ENCODE measurements around the gene ECHDC1. TPM values are rescaled to one million over a fixed set of nuclear protein-coding genes. Genes with fewer than 3 reads are reported as not detected.
"Not testable (repeated sequence)": the region's sequence is repeated elsewhere in the genome, so short reads cannot be mapped to it uniquely, and the experiment has no call there.

The ECHDC1 gene
- total and polyA plus RNA-seq, 2 experiments from 2014 or later, result 60.7 to 96.1 TPM

DNA sequence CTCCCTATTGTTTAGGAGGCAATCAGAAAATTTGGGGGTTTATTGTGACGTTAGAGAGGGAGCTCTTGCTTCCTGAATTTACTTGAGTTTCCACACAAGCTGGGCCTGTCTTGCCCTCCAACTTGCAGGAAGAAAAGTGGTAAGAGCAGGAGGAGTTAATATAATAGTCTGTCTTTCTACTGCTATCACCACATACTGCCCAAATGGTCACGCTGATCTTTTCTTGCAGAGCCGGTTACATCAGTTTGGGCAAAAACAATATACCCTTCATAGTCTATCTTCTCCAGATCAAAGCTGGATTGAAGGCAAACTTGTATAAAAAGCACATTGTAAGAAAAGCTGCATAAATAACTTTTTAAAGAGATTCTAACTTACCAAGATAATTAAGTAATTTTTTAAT lies 46.3 kb upstream of the ECHDC1 start:
- Histone ChIP-seq H3K79me2 (no peaks in the 10 kb centered on the region), H2AFZ (no peak overlapping the region), H3K27ac (no peak overlapping the region), H3K9me3 (ENCODE audit: low read depth) (no peaks in the 10 kb centered on the region), H3K36me3 (replicated peaks; ENCODE audit: insufficient read depth, low read depth) (no peaks in the 10 kb centered on the region), H3K4me3 (no peak overlapping the region), H4K20me1 (ENCODE audit: insufficient read depth, poor library complexity, severe bottlenecking) (no peaks in the 10 kb centered on the region), H3K9me2 (replicated peaks; ENCODE audit: insufficient read depth) (no peaks in the 10 kb centered on the region), H3K4me2 (no peak overlapping the region), H3K4me1 (ENCODE audit: insufficient read depth) (no peaks in the 10 kb centered on the region), H3K27me3 (no peaks in the 10 kb centered on the region)
- no peak for DNase-seq (ENCODE audit: low spot score)
- TF ChIP-seq EZH2phosphoT487 (IDR thresholded peaks at IDR 0.05; ENCODE audit: low read depth, severe bottlenecking, unreplicated experiment) (no peak), EZH2 (IDR thresholded peaks at IDR 0.05; ENCODE audit: borderline replicate concordance) (no peak), CTCF (IDR thresholded peaks at IDR 0.05; ENCODE audit: poor library complexity) (no peak)
- 81% methylated on average over 3 of the region's 3 CpGs for WGBS (ENCODE audit: low lambda C conversion rate, missing lambda C conversion rate)

- H4K20me1 ChIP-seq (ENCODE audit: insufficient read depth, poor library complexity, severe bottlenecking), result no peaks in the 10 kb centered on the region
- H3K36me3 ChIP-seq (replicated peaks; ENCODE audit: insufficient read depth, low read depth), result no peaks in the 10 kb centered on the region
- H3K4me2 ChIP-seq, result no peak overlapping the region
- H3K4me1 ChIP-seq (ENCODE audit: insufficient read depth), result no peaks in the 10 kb centered on the region
- no peaks in the 10 kb centered on the region for H3K79me2 ChIP-seq
- no peak for DNase-seq (ENCODE audit: low spot score)
- no peaks in the 10 kb centered on the region for H3K9me2 ChIP-seq (replicated peaks; ENCODE audit: insufficient read depth)
- no peaks in the 10 kb centered on the region for H3K9me3 ChIP-seq (ENCODE audit: low read depth)
- H3K4me3 ChIP-seq, result no peak overlapping the region
- WGBS (ENCODE audit: low lambda C conversion rate, missing lambda C conversion rate), result 79% methylated on average over 3 of the region's 3 CpGs
- H3K27me3 ChIP-seq, result no peaks in the 10 kb centered on the region
- H2AFZ ChIP-seq, result no peak overlapping the region
- TF ChIP-seq EZH2 (IDR thresholded peaks at IDR 0.05; ENCODE audit: borderline replicate concordance), result no peak
- TF ChIP-seq CTCF (IDR thresholded peaks at IDR 0.05; ENCODE audit: poor library complexity), result no peak
- TF ChIP-seq EZH2phosphoT487 (IDR thresholded peaks at IDR 0.05; ENCODE audit: low read depth, severe bottlenecking, unreplicated experiment), result no peak
- no peak overlapping the region for H3K27ac ChIP-seq
These were observed 42.4 kb upstream of the ECHDC1 start for GRCh38 chr6:127385668-127386430.

DNA sequence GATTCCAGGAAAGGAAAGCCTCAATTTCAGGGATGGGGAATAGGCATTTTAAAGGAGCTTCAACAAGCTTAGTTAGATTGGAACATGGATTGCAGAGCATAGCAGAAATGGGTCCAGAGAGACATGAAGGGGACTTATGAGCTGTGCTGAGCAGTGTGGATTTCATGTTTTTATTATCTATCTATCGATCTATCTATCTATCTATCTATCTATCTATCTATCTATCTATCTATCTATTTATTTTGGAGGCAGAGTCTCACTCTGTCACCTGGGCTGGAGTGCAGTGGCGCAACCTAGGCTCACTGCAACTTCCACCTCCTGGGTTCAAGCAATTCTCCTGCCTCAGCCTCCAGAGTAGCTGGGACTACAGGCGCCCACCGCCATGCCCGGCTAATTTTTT lies 41.4 kb upstream of the ECHDC1 start:
- H3K27ac ChIP-seq; H3K36me3 ChIP-seq (replicated peaks; ENCODE audit: insufficient read depth, low read depth); H3K27me3 ChIP-seq; H3K9me3 ChIP-seq (ENCODE audit: low read depth); H3K4me3 ChIP-seq; H3K9me2 ChIP-seq (replicated peaks; ENCODE audit: insufficient read depth); H3K79me2 ChIP-seq; H2AFZ ChIP-seq; H3K4me1 ChIP-seq (ENCODE audit: insufficient read depth); H3K4me2 ChIP-seq; DNase-seq (ENCODE audit: low spot score); H4K20me1 ChIP-seq (ENCODE audit: insufficient read depth, poor library complexity, severe bottlenecking): not testable (repeated sequence)
- WGBS (ENCODE audit: low lambda C conversion rate, missing lambda C conversion rate), result 97% methylated on average over 5 of the region's 5 CpGs

GRCh38 chr6:127383988-127384387 lies 40.6 kb upstream of the ECHDC1 start:
- TF ChIP-seq EZH2 (IDR thresholded peaks at IDR 0.05; ENCODE audit: borderline replicate concordance), result no peak
- TF ChIP-seq EZH2phosphoT487 (IDR thresholded peaks at IDR 0.05; ENCODE audit: low read depth, severe bottlenecking, unreplicated experiment), result no peak
- TF ChIP-seq CTCF (IDR thresholded peaks at IDR 0.05; ENCODE audit: poor library complexity), result no peak
- no peak overlapping the region for H3K4me3 ChIP-seq
- no peak overlapping the region for H3K4me2 ChIP-seq
- H3K4me1 ChIP-seq (ENCODE audit: insufficient read depth), result no peaks in the 10 kb centered on the region
- no peak overlapping the region for H3K27ac ChIP-seq
- no peaks in the 10 kb centered on the region for H3K79me2 ChIP-seq
- WGBS (ENCODE audit: low lambda C conversion rate, missing lambda C conversion rate), result 76% methylated on average over 1 of the region's 1 CpG
- H3K27me3 ChIP-seq, result no peaks in the 10 kb centered on the region
- no peaks in the 10 kb centered on the region for H4K20me1 ChIP-seq (ENCODE audit: insufficient read depth, poor library complexity, severe bottlenecking)
- no peaks in the 10 kb centered on the region for H3K36me3 ChIP-seq (replicated peaks; ENCODE audit: insufficient read depth, low read depth)
- H2AFZ ChIP-seq, result no peak overlapping the region
- DNase-seq (ENCODE audit: low spot score), result no peak
- no peaks in the 10 kb centered on the region for H3K9me3 ChIP-seq (ENCODE audit: low read depth)
- no peaks in the 10 kb centered on the region for H3K9me2 ChIP-seq (replicated peaks; ENCODE audit: insufficient read depth)

Data from hepatocyte (in vitro differentiated cells).